LNCaP clone FGC (cell line): ENCODE measurements around the gene THUMPD3.

Experiments used
- DNase-seq: peaks from one replicate; pipeline ENCODE4 v3.0.0-alpha.2; 2011; ENCODE audit warnings: low read depth
- H3K4me3 ChIP-seq: 2 replicates; pipeline ENCODE4 v1.5.1; 2011; ENCODE audit warnings: mild to moderate bottlenecking, low read depth, low read length, control low read depth
- CTCF ChIP-seq: IDR thresholded peaks from 2 replicates; pipeline ENCODE4 v1.5.1; 2012; ENCODE audit warnings: mild to moderate bottlenecking; ENCODE audit not compliant: control insufficient read depth, insufficient read depth; ENCODE audit errors: extremely low read depth

THUMPD3 gene

GRCh38 chr3:9397332-9397905 is 34.6 kb downstream of the THUMPD3 start, which contains the start of gene SETD5:
Gene SETD5, plus strand, starts transcription at chr3:9397615. Its CDS starts 31,324 bp downstream, at chr3:9428939.
- no peak for TF ChIP-seq CTCF

GRCh38 chr3:9397906-9398699 is 35.2 kb downstream of the THUMPD3 start:
- no peak for TF ChIP-seq CTCF
- H3K4me3 ChIP-seq = peak overlapping the region; percentile 98
- DNase-seq = no peak

More at GRCh38 chr3:9397332-9397905, 34.6 kb downstream of the THUMPD3 start, which contains the start of gene SETD5:
- peak within 1 kb of the TSS; percentile 98 for H3K4me3 ChIP-seq
- peak; percentile 83 for DNase-seq

- DNase-seq = no peak
- TF ChIP-seq CTCF = no peak
- peak overlapping the region; percentile 98 for H3K4me3 ChIP-seq
Observed at GRCh38 chr3:9398700-9399336, 36.0 kb downstream of the THUMPD3 start.

GRCh38 chr3:9399337-9399703 is 36.5 kb downstream of the THUMPD3 start:
- peak overlapping the region; percentile 98 for H3K4me3 ChIP-seq
- no peak for DNase-seq
- no peak for TF ChIP-seq CTCF

GRCh38 chr3:9399746-9400145 is 36.9 kb downstream of the THUMPD3 start:
- TF ChIP-seq CTCF = no peak
- peak; percentile 92 for DNase-seq
- peak overlapping the region; percentile 98 for H3K4me3 ChIP-seq

- TF ChIP-seq CTCF = no peak
- H3K4me3 ChIP-seq = peak overlapping the region; percentile 98
- no peak for DNase-seq
Observed at GRCh38 chr3:9400616-9401015, 37.8 kb downstream of the THUMPD3 start.

GRCh38 chr3:9401986-9402385 is 39.1 kb downstream of the THUMPD3 start:
- no peak for DNase-seq
- H3K4me3 ChIP-seq = peak overlapping the region; percentile 98
- no peak for TF ChIP-seq CTCF
